Nucleus accumbens (tissue), 56 donors: ENCODE data around the gene UCP3.

Source experiments
- DNase-seq, 56 donors: peaks; one replicate each; lab custom pipeline; 2025; lab: John Stamatoyannopoulos, UW

UCP3 gene, protein sequence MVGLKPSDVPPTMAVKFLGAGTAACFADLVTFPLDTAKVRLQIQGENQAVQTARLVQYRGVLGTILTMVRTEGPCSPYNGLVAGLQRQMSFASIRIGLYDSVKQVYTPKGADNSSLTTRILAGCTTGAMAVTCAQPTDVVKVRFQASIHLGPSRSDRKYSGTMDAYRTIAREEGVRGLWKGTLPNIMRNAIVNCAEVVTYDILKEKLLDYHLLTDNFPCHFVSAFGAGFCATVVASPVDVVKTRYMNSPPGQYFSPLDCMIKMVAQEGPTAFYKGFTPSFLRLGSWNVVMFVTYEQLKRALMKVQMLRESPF

DNA sequence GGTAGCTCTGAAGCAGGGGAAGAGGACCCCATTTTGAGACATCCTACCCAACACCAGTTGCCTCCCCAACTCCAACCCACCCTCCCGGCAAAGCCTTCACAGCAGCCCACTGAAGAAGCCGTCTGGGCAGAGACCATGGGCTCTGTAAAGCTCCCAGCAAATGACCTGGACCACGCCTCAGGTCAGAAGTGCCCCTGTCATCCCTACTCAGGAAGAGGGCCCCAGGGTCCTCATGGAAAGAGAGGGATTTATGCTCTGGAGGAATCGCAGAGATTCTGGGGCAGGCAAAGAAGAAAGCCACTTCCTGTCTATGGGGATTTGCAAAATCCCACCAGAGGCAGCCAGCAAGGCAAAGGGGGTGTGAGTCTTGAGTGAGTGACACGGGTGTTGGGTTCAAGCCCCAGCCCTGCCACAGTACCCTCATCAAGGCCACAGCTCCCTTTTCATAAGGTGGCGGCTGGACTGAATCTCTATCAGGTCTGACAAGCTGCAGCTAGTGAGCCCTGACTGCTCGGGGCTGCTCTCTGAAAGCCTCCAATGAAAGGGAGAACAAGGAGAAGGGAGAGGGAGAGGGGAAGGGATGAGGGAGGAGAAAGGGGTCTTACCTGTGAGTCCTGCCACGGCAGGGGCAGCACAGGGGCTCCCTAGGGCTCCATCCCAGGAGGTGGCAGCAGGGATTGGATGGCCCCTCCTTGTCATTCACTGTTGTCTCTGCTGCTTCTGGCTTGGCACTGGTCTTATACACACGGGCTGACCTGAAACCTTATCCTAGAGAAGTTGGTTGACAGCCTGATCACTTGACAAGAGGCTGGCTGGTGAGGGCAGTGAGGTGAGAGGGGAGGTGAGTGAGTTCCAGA is at the start of gene UCP3:
Gene UCP3 (minus strand): TSS at position 713 of the 857 bp plus-strand sequence. CDS start 2,043 bp downstream, outside the sequence.
- DNase-seq = no peak

DNA sequence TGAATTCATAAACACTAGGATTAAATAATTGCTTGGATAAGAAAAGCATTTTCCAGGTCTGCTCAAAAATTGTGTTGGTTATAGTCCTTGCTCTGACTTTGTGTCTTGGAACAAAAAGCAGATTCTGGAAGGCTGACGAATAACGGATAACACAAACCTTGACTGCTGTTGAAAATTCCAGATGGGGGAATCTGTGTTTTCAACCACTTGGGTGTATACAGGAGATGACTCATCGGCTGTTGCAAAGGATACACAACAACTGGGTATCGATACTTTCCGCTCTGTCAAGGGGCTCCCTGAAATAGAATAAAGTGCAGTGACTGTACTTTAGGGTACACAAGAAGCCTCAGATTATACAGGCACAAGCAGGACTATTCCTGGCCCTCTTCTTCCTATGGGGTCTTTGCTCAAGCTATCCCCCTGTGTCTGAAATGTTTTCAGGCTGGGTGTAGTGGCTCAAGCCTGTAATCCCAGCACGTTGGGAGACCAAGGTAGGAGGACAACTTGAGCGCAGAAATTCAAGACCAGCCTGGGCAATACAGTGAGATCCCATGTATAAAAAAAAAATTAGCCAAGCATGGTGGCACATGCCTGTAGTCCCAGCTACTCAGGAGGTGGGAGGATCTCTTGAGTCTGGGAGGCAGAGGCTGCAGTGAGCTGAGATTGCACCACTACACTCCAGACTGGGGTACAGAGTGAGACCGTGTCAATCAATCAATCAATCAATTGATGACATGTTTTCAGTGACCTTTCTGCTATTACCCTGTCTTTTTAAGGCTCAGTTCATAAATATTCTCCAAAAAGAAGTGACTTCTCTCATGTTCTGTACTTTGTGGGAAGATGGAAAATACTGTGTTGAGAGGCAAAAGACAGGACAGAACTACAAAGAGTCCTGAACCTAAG is 48.6 kb upstream of the UCP3 start:
- DNase-seq = no peak

DNA sequence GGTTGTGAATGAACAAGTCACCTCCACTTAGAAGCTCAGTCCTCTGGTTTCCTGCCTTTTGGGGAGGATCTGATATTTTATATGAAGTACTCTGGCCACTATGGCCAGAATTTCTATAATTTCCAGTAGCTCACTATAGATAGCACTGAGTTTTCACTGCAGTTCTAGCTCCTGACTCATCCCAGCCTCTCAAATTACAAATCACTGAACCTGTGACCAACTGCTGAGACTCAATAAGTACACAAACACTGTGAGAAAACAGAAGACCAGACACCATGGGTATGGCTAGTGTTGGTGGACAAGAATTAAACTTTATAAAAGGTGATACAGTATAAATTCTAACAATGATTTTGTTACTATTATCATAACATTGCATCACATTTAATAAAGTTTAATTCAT is 47.1 kb upstream of the UCP3 start:
- DNase-seq = no peak

DNA sequence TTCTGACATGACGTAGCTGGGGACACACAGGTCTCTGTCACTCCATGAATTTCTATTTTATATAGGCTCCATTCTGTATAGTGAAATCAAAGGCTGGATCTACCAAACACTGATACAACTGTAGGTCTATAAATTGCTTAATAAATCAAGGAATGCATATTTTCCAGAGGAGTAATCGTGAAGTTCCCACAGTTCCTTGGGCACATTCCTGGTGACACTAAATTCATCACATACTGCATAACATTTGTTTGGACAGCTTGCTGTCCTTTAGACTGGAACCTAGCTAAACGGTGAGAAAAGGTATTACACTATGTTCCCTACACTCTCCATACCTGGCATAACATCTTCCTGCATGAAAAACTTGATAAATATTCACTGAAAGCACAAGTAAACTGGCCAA is 41.6 kb upstream of the UCP3 start:
- no peak for DNase-seq

DNA sequence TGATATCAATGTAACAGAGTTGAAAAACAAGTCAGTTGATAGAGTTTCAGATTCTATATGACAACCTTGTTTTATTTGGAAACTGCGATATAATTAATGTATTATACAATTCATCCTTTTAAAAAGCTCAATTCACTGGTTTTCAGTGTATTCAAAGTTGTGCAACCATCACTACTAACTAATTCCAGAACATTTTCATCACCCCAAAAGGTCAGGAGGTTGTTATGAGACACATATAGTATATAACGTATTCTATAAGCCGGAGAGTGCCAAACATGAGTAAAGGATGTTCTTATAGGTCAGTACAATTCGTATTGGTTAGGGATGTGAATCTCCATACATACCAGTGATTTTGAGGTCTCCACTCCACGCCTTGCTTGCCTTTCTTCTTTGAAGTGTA is 40.1 kb upstream of the UCP3 start:
- DNase-seq = no peak

DNA sequence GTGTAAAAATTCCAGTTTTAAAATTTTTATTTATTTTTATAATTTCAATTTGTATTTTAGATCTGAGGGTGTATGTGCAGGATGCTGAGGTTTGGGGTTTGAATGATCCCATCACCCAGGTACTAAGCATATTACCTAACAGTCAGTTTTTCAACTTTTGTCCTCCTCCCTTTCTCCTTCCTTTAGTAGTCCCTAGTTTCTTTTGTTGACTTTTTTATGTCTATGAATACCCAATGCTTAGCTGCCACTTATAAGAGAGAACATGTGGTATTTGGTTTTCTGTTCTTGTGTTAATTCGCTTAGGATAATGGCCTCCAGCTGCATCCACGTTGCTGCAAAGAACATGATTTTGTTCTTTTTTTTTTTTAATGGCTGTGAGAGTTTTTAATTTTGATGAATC is 35.7 kb upstream of the UCP3 start:
- DNase-seq = no peak

DNA sequence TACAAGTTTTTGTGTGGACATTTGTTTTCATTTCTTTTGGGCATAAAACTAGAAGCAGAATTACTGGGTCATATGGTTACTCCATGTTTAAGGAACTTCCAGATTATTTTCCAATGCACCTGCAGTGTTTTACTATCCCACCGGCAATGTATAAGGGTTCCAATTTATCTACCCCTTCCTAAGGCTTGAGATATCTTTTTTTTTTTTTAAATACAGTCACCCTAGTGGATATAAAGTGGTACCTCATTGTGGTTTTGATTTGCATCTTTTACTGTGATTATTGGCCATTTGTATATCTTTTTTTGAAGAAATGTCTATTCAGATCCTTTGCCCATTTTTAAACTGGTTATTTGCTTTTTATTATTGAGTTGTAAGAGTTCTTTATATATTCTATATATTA is 34.6 kb upstream of the UCP3 start:
- no peak for DNase-seq

DNA sequence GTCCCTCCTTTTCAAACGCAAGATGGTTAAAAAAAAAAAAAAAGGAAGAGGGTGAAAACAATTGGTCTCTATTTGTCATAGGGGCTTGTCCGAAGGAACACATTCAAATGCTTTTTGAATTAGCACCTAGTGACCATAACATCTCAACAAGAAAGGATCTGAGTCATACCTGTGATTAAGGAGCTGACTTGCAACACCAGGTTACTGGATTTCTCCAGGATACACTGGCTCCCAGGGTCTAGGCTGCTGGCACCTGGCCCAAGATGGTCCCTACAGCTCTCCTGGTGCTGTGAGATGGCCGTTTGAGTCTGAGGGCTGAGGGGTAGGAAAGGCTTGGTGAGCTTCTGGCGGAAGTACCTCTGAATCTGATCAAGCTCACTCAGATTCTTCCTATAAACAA is 28.4 kb upstream of the UCP3 start:
- no peak for DNase-seq

DNA sequence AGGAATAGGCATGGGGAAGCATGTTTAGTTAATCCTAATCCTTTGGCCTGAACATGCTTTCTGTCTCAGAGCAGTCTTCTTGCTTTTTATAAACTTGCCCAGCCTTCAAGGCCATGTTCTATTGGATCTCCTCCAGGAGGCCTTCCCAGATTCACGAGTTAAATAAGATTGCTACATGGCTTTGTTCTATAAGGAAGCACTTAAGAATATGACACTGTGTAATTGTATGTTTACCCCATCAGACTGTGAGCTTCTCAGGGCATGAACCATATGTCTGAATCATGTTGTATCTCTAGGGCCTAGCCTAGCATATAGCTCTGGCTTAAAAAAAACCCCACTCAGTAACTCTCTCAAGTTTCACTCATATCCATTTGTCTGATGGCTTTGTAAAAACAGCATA is 26.4 kb upstream of the UCP3 start:
- DNase-seq = no peak

DNA sequence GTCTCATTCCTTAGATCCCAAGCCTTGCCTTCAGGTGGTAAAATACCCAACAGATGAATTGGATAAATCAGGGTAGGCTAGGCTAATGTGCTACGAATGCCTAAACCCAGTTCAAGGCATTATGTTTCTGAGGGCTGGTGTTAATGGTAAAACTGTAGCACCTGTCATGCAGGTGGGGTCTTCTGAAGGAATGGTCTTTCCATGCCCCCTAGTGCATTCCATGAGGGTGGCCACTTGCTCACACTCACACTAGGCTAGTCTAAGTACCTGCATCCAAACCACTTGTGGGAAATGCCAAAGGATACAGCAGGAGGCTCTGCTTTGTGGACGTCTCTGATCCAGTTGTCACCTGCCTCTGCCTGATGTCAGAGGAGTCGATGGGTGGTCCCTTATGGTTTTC is 24.2 kb upstream of the UCP3 start:
- no peak for DNase-seq

DNA sequence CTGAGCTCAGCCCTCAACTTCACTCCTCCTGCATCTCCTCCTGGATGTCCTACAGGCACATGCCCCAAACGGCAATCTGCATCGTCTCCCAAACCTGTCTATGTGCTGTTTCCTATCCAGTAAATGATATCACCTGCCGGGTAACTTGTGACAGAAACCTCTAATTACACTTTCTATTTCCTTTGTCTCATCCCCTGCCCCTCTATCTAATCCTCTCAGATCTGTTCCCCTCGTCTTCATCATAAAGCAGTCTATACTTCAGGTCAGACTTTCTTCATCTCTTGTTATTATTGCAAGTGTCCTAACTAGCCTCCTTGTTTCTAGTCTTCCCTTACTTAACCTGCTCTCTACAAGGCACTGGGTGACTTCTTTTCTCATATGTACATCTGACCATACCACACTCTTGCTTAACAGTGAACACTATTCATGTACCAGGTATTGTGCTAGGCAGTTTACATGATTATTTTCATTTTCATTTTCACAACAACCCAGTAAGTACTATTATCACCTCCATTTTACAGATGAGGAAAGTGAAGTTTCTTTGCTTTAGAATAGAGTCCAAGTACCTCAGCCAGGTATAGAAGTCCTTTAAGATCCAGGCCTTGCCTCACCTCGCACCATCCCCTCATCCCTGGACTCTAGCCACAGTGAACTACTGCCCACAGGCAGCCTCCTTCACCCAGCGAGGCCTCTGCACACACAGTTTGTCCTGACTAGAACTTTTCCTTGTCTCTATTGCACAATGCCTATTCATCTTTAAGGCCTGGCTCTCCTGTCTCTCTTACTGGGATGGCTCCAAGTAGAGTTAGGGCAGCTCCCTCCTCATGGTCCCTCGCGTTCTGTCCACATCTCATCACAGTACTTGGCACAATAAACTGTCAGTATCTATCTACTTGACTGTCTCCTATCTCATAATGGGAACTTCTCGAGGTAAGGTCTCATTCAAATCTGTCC is 22.1 kb upstream of the UCP3 start:
- no peak for DNase-seq

DNA sequence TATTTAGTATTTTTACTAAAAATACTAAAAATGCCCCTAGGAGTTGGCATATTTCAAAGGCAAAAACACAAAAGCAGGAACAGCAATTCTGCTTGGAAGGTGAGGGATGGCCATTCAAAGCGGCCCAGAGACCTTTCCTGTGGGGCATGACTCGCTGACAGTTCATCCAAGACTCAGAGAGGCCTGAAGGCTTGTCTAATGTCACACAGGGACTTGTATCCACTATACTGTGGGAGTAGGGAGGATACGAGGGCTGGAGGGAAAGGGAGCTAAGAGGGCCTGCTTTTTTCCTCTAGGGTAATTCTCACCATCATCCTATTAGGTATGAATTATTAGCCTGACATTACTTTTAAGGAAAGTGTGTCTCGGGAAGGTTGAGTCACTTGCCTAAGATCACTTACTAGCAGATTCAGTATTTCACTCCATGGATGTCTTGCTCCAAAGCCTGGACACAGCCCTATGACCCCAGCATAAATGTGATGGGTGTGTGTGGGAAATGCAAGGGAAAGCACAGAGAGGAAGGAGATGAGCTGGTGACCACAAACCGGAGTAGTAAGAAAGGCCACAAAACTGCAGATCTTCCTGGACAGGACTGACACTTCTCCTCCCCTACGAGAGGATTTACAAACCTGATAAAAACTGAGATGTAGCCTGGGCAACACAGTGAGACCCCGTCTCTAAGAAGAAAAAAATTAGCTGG is 16.7 kb upstream of the UCP3 start:
- DNase-seq = no peak

DNA sequence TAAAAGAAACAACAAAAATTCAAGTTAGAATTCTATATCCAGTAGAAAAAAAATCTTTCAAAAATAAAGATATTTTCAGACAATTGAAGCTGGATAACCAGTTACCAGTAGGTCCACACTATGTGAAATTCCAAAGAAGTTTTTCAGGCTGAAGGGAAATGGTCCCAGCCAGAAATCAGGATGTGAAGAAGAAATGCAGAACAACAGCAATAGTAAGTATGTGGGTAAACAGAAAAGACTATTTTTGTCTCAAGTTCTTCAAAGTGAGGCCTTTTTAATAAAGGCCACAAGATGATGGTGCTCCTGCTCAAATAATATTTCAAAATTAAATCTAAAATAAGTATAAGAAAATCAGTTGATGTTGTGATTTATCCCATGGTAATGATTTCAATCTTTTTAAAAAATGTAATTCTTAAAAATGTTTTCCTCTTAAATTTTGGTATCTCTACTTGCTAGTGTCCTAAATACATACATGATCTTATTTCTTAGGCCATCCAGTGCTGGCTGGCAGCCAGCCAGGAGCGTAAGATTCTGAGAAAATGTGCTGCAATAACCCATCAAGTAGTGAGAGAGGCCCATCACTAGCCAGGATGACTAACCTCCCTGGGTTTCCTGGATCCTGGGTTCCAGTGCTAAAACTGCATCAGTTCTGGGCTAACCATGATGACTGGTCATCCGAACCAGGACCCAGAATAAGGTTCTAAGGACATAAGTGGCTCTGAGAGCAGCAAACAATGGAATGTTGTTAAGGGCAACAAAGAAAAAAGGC is 15.6 kb upstream of the UCP3 start:
- DNase-seq = no peak

DNA sequence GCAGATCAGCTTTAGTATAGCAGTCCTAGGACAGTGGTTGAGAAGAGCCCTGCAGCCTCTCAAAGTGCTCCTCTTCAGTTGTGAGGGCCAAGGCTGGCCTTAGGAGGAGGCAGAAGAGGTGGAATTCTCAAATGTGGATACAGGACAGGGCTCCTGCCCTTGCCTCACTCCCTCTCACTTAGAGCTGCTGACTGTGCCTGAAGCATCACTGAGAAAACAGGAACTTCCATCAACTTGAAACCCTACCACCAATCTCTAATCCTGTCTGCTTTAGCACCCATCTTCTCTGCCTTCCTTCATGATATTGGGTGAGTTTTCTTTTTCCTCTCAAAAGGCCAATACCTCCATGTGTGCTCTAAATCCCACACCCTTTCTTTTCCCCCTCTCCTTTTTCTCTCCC is 14.4 kb upstream of the UCP3 start:
- DNase-seq = no peak

DNA sequence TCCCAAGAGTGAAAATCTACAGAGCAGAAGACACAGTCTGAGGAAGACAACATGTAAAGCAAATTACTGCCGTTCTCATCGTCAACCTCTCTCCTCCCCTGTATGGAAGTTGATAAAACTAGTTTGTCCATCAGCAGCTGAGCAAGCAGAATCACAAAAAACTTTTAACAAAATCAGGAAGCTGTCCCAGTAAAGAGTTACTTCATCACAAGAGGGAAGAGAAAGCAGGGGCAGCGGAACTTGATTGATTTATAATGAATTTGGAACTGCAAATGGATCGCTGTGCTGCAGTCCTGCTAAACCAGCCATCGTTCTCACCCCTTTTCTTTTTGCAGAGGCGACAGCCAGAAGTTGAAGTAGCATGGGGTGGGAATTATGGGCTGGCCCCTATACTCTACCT is 13.7 kb upstream of the UCP3 start:
- DNase-seq = no peak

DNA sequence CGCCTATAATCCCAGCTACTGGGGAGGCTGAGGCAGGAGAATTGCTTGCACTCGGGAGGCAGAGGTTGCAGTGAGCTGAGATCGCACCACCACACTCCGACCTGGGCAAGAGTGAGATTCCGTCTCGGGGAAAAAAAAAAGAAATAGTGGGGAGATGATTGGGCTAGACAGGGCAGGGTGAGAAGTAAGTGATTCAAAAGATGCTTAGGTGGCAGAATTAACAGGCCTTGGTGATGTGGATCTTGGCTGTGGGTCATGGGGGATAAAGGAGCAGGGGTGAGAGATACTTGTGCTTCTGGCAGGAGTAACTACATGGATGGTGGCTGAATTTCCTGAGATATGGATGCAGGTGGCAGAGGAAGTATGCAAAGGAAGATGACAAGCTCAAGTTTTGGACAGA is 13.1 kb upstream of the UCP3 start:
- no peak for DNase-seq

DNA sequence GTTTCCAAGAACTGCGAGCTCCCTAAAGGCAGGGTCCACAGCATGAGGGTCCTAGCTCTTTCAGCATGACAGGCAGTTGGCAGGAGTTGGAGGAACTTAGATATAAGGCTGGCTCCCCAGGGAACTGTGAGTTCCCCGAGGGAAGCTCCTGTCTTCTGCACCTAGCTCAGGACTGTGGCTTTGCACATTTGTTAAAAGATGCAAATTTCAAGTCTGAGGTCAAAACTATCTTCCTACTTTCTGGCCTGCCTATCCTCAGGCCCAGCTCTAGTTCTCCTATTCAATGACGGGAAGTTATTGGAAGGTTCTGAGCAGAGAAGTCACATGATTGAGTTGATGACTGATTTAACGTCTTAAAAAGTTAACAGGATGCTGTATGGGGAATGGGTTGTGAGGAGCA is 11.7 kb upstream of the UCP3 start:
- DNase-seq = no peak

DNA sequence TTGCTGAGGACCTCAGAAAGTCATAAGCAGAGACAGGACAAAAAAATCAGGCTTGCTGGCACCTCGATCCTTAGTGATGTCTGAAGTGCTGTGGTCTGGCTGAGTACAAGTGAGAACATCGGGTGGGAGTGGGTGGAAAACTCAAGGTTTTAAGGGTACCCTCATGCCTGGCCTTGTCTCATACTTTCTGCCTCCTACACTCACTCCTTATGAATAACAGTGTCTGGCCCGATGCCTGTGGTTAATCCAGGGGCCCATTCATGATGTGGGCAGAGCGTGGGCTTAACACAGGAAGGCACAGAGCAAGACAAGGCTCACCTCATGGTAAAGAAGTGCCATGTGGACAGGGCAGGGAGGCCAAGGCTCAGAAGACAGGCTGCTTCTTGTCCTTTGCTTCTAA is 11.0 kb upstream of the UCP3 start:
- no peak for DNase-seq
